GM12864 (cell line): ENCODE results near the gene CEP41.

Source experiments
- DNase-seq: peaks from one replicate; pipeline ENCODE4 v3.0.0-alpha.2; 2011; ENCODE audit warnings: low read depth
- H3K4me3 ChIP-seq: 2 replicates; pipeline ENCODE4 v1.5.1; 2011; ENCODE audit warnings: mild to moderate bottlenecking, low read depth, low read length, control low read depth
- TF ChIP-seq, protein P1 (sequence below): IDR thresholded peaks from 2 replicates; pipeline ENCODE4 v1.5.1; 2011; ENCODE audit warnings: low read depth, mild to moderate bottlenecking, moderate library complexity, low read length, control low read depth, inconsistent platforms; ENCODE audit errors: missing control alignments

CEP41 gene

DNA sequence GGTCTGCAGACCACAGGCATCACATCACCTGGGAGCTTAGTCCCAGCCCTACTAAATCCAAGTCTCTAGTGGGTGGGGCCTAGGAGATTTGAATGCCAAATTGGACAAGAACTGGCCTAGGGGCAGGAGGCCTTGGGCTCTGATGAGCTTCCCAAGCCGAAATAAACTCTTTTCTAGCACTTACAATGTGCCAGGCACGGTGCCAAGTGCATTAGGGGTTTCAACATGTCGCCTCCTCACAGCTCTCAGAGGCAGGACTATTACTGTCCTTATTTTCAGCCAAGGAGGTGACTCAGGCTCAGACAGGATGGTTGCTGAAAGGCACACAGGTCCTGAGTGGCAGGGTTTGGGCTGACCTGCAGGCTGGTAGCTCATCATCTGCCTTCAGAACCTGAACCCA is 69.8 kb downstream of the CEP41 start:
- DNase-seq = no peak
- TF ChIP-seq, protein P1, sequence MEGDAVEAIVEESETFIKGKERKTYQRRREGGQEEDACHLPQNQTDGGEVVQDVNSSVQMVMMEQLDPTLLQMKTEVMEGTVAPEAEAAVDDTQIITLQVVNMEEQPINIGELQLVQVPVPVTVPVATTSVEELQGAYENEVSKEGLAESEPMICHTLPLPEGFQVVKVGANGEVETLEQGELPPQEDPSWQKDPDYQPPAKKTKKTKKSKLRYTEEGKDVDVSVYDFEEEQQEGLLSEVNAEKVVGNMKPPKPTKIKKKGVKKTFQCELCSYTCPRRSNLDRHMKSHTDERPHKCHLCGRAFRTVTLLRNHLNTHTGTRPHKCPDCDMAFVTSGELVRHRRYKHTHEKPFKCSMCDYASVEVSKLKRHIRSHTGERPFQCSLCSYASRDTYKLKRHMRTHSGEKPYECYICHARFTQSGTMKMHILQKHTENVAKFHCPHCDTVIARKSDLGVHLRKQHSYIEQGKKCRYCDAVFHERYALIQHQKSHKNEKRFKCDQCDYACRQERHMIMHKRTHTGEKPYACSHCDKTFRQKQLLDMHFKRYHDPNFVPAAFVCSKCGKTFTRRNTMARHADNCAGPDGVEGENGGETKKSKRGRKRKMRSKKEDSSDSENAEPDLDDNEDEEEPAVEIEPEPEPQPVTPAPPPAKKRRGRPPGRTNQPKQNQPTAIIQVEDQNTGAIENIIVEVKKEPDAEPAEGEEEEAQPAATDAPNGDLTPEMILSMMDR = no peak
- H3K4me3 ChIP-seq = no peak overlapping the region

GRCh38 chr7:130369831-130370550 is 70.8 kb downstream of the CEP41 start:
- TF ChIP-seq, protein P1 = no peak
- no peak for DNase-seq
- no peak overlapping the region for H3K4me3 ChIP-seq

GRCh38 chr7:130369110-130369711 is 71.6 kb downstream of the CEP41 start:
- TF ChIP-seq, protein P1 = no peak
- no peak overlapping the region for H3K4me3 ChIP-seq
- DNase-seq = no peak

DNA sequence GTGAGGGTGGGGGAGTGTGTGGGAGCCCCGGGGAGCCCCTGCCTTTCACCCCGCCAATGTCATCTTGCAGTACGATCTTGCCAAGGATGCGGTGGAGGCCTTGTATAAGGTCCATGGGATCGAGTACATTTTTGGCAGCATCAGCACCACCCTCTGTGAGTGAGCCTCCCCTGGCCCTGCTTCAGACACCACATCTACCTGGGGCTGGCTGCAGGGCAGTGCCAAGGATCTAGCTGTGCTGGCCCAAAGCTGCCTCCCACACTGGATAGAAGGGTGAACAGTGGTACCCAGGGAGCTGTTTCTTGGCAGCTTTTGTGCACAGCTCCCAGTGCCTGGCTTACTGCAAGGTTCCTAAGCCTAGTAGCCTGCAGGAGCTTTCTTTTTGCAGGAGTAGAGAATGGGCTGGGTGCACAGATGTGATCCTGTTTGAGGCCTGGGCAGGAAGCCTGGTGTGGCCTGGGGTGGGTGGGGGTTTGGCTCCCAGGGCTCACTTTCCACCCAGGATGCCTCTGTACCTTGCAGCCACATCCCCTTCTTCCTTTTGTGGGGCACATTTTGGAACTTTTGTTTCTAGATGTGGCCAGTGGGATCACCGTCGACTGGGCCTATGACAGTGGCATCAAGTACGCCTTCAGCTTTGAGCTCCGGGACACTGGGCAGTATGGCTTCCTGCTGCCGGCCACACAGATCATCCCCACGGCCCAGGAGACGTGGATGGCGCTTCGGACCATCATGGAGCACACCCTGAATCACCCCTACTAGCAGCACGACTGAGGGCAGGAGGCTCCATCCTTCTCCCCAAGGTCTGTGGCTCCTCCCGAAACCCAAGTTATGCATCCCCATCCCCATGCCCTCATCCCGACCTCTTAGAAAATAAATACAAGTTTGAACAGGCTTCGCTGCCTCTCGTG is 72.7 kb downstream of the CEP41 start:
- no peak overlapping the region for H3K4me3 ChIP-seq
- TF ChIP-seq, protein P1 = no peak
- no peak for DNase-seq

DNA sequence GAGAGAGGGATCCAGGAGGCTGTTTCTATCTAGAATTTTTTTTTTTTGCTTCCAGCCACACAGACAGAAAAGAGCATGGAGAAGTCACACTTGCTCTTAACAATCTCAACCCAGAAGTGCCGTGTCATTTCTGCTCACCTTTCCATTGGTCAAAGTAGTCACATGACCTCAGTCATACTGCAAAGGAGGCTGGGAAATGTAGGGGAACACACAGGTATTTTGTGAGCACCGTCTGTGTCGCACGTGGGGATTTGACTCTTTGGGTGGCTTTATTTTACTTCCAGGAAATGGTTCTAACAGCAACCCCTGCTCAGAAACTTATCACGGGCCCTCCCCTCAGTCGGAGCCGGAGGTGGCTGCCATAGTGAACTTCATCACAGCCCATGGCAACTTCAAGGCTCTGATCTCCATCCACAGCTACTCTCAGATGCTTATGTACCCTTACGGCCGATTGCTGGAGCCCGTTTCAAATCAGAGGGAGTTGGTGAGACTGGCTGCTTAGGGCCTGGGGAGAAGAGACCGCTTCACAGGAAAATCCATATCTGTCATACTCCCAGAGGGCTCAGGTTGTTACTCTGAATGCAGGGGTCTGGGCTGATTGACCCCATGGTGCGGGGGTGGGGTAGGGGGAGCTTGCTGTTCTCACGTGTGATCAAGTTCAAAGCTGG is 73.6 kb downstream of the CEP41 start:
- no peak overlapping the region for H3K4me3 ChIP-seq
- TF ChIP-seq, protein P1 = no peak
- no peak for DNase-seq

- TF ChIP-seq, protein P1 = no peak
- no peak overlapping the region for H3K4me3 ChIP-seq
- no peak for DNase-seq
Measured at GRCh38 chr7:130366564-130366963, 74.3 kb downstream of the CEP41 start.
